ENCODE data around the gene ETV4. TPM values are rescaled to one million over a fixed set of nuclear protein-coding genes. Genes with fewer than 3 reads are reported as not detected.

Gene ETV4
- 10 to 100 TPM; 32.7 to 41.2 (median 37.2) TPM for polyA plus RNA-seq (ENCODE audit: insufficient read length in 4 of 4)

DNA sequence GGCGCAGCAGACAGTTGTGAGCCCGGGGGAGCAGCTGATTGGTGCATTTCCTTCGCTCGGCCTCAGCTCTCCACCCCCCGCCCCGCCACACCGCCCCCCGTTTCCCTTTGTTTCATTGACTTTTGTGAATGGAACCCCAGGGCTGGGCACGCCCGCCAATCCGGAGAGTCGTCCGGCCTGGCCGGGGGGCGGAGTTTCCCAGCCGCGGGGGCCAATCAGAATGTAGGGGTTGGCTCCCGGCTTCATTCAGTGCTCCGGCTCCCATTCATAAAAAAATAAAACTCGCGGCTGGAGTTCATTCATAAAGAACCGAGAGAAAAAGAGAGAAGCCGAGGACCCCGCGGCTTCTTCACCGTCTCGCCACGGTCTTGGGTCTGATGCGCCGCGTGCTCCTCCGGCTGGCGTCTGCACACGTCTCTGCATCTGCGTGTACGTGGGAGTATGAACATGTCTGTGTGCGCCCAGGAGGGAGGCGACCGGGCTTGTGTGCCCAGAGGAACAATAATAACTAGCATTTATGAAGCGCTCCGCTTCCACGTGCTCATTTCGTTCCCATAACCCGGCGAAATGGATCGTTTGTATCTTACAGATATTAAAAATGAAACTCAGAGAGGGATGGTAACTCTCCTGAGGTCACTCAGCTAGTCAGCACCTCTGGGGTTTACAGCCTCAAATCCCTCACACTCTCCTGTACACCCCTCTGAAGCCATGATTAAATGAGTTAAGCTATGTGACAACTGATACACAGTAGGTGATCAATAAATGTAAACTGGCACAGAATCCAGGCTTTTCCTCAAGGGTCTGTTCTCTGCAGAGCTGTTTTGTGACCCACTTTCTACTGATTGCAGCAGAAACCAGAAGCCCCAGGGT lies at the start of gene ETV4:
ETV4 (minus strand) TSS at position 22 of the 870 bp plus-strand sequence. CDS start 723 bp downstream, outside the sequence.
- DNase-seq (ENCODE audit: low read depth in 4 of 4, low spot score in 3 of 4), result peak; percentile 76 to 85 (median 82)

DNA sequence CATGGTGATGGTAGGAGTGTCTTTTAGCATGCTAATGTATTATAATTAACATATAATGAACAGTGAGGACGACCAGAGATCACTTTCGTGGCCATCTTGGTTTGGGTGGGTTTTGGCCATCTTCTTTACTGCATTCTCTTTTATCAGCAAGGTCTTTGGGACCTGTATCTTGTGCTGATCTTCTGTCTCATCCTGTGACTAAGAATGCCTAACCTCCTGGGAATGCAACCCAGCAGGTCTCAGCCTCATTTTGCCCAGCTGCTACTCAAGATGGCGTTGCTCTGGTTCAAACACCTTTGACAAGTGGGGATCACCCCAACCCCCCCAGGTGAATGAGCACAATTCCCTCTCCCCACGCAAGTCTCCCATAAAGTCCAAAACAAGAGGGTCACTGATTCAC lies 49.3 kb upstream of the ETV4 start:
- no peak for DNase-seq (ENCODE audit: low read depth in 4 of 4, low spot score in 3 of 4)

DNA sequence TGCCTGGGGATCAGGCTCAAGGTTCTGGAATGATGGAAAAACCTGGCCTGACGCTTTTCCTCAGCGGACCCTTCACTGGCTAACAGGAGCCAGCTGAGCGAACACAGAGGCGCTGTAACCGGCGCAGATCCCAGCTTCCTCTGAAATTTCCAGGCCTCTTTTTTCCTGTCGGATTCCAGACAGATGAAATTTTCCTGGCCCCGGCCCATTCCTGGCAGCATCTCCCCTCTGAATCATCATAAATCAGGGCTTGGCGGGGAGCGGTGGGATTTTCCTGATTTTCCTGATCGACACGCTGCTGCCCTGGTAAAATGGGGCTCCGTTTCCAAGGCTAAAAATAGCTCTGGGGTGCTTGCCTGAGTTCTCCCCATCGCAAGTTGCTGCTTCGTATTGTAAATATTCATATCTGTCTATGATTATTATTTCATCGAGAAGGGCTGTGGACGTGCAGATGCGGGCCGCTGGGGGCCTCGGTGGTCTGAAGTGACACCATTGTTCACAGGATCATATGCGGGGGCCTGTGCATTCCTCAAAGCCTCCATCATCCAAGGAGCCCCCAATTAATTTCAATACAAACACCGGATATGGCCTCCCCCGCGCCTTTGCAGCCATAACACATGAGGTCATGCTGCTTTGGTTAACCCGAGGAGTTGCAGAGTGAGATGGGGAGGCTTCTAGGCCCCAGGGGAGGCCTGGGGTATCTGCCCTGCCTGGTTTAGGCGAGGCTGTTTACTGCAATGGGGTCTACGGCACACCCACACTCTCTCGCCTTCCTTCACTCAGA lies 45.8 kb upstream of the ETV4 start:
- DNase-seq (ENCODE audit: low read depth in 4 of 4, low spot score in 3 of 4), result peak in 1 of 4 donors; percentile 49

DNA sequence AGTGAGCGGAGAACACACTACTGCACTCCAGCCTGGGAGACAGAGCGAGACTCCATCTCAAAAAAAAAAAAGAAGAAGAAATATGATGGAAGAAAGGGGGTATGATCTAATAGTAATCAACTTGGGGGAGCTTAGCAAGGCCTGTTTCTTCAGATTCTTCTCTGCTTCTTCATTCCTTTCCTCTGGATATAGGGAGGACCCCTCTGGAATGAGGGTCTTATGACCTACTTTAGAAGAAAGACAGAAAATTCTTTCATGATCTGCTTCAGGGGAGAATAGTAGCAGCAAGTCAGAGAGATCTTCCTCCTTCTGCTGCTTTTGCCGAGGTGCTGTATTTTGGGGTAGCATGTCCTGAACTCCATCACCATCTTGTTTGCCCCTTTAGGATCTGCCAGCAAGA lies 44.9 kb upstream of the ETV4 start:
- no peak for DNase-seq (ENCODE audit: low read depth in 4 of 4, low spot score in 3 of 4)

DNA sequence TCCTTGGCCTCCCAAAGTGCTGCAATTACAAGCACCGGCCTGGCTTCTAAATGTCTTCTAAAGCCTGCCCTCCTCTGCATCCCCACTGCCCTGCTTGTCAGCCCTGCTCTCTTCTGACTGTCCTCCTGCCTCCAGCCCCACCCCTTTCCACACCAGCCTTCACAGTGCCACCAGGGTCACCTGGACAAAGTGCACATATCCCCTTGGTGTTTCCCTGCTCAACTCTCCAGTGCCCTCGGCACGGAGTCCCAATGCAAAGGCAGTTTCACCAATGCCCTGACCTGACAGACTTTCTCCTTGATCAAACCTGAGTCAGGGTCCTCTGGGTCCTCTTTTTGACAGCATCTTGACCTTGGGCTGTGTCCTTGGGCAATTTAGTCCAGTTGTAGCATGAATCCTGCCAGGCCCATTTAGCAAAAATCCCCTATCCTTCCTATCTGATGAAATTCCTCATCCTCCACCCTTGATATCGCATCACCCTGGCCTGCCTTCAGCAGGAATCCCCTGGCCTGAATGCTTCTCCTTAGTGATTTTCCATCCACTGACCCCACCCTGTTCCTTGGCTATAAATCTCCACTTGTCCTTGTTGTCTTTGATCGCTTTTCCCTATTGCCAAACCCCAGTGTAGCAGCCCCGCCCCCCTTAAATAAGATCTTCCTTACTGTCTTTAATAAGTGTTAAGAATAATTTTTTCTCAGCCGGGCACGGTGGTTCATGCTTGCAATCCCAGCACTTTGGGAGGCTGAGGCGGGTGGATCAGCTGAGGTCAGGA lies 42.7 kb upstream of the ETV4 start:
- DNase-seq (ENCODE audit: low read depth in 4 of 4, low spot score in 3 of 4), result no peak

DNA sequence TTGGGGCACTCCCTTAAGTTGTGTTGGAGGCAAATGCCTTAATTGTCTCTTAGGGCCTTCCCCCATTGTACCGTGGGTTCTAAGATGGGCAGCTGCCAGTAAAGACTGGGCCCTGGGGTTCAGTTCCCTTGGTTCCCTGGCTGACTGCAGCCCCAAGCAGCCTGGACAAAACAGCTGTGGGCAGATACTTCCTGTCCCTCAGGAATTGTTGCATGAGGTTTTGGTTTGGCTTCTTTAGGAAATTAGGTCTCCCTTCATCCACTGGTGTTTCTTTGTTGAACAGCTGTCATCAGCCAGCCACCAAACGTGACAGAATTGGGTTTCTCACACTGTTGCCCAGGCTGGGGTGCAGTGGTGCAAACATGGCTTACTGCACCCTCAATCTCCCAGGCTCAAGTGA lies 42.0 kb upstream of the ETV4 start:
- DNase-seq (ENCODE audit: low read depth in 4 of 4, low spot score in 3 of 4), result no peak

DNA sequence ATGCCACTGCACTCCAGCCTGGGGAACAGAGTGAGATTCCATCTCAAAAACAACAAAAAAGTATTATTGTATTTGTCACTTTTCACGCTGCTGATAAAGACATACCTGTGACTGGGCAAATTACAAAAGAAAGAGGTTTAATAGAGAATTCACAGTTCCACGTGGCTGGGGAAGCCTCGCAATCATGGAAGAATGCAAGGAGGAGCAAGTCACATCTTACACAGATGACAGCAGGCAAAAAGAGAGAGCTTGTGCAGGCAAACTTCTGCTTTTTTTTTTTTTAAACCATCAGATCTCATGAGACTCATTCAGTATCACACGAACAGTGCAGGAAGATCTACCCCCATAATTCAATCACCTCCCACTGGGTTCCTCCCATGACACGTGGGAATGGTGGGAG lies 41.5 kb upstream of the ETV4 start:
- no peak for DNase-seq (ENCODE audit: low read depth in 4 of 4, low spot score in 3 of 4)

DNA sequence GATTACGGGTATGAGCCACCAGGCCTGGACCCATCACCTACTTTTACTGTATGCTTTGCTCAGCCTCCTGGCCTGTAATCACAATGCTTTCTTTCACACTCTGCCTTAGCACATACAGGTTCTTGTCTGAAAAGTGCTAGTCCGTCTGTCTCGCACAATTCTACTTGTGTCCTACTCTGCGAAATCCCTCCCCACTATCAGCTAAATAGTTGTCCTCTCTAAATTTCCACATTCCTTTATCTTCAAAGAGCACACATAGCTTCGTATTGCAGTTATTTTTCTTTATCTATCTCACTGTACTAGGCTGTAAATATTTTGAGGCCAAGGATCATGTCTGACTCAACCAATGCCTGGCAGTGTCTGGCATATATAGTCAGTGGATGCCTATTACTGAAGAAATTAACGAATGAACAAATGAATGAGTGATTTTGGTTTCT lies 38.5 kb upstream of the ETV4 start:
- no peak for DNase-seq (ENCODE audit: low read depth in 4 of 4, low spot score in 3 of 4)

DNA sequence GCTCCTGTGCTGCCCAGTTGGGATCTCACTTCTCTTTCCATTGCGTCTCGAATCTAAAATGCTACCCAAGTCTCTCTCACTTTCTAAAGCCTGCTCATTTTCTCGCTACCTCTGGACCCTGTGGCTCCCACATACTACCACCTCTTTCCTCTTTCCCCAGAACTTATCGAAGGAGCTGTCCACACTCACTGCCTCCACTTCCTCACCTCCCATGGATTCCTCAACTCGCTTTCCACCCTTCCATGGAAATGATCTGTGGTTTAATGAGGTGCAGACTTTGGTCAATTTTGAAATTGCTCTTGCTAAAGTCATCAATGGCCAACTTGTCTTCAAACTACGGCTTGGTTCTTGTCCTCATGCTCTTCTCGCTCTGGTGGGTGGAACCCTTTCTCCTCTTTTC lies 37.2 kb upstream of the ETV4 start:
- DNase-seq (ENCODE audit: low read depth in 4 of 4, low spot score in 3 of 4), result no peak

DNA sequence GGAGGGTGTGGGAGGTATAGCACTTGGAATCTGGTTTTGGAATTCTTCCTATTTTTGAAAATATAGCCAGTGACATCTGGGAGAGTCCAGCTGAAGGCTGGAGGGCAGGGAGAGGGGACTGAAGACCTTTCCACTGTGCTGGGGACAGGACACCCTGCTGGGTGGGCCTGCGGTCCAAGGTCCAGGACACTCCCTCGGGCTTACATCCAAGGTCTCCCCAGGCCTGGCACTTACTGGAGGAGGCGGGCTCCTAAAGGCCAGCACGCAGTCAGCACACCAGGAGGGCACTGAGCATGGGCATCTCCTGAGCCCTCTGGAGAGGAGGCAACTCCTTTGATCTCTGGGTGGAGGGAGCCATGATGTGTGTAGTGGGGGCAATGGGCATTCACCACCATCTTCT lies 35.5 kb upstream of the ETV4 start:
- DNase-seq (ENCODE audit: low read depth in 4 of 4, low spot score in 3 of 4), result no peak

DNA sequence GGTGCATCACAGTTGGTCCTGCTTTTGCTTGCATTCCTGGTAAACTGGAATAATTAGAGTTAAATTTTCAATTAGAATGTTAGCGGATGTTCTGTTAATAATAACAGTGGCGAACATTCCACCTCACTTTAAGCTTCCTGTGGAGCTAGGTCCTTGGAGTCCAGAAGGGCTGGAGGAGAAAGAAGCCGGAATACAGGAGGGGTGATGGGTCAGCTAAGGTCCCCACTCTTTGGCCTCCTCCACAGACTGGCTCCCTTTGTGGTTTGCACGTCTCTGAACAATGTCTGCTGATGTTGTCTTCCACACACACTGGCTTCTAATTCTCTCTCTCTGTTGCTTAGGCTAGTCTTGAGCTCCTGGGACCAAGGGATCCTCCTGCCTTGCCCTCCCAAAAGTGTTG lies 35.0 kb upstream of the ETV4 start:
- no peak for DNase-seq (ENCODE audit: low read depth in 4 of 4, low spot score in 3 of 4)

DNA sequence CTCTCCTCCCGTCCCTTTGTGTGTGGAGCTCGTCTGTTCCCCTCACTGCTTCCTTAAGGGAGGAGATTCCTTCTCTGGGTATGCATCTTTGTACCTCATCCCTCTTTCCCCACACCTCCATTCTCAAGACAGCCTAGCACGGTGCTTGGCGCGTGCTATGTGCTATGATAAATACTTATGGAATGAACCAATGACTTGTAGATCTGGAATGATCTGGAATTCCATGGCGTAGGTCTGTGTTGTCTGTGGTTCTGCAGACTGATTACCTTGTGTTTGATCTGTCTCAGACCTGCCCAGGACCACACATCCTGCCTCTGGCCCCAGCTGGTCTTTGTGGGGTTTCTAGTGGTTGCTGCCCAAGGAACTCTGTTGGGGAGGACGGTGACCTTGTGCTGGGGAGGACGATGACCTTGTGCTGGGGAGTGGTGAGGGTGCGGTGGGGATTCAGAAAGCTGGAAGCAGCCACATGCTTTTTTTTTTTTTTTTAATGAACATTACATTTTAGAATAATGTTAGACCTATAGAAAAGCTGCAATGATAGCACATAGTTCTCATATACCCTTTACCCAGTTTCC lies 33.5 kb upstream of the ETV4 start:
- DNase-seq (ENCODE audit: low read depth in 4 of 4, low spot score in 3 of 4), result no peak

DNA sequence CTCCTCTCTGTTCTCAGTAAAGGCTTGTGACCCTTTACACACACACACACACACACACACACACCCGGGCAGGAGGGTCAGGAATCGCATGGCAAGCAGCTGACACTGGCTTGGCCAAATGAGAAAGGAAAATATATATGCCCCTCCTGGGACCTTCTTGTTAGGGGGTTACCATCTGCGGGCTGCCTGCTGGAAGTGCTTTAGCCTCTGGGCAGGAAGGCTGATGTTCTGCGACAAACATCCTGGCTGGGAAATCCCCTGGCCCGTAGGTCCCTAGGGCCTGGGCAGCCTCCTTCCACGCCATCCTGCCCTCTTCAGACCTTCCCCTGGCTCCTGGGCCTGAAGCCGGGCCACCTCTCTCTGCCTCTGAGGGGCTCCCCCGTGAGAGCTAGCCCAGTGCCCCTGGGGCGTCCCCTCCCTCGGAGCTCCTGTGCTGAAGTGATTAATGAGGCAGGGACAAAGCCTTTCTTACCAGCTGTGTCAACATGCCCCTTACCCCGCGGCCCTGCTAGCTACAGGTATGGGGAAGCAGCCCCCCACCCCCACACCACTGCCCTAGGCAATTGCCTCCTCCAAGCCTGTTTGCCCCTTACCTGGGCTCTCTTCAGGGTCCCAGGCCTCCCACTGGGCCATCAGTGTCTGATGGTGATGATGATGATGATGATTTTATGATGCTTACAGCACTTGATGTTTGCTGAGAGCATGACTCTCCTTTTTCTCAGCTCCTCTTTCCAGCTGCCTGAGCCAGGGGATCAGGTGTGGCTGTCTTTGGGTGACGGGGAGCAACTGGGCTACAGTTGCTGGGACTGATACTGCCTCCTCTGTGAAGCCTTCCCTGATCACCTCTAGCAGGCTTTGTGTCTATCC lies 32.8 kb upstream of the ETV4 start:
- DNase-seq (ENCODE audit: low read depth in 4 of 4, low spot score in 3 of 4), result no peak

DNA sequence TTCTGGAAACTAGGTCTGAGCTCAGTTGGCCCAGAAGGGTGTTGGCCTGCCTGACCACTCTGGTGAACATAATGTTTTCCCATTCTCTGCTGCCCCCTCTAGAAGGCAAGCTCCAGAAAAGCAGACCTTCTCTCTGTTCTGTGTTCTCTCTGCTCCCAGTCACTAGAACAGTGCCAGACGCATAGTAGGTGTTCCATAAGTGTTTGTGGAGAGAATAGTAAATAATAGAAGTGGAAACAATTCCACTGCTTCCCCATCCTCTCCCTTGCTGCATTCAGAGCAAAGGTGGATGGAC lies 32.2 kb upstream of the ETV4 start:
- DNase-seq (ENCODE audit: low read depth in 4 of 4, low spot score in 3 of 4), result no peak

DNA sequence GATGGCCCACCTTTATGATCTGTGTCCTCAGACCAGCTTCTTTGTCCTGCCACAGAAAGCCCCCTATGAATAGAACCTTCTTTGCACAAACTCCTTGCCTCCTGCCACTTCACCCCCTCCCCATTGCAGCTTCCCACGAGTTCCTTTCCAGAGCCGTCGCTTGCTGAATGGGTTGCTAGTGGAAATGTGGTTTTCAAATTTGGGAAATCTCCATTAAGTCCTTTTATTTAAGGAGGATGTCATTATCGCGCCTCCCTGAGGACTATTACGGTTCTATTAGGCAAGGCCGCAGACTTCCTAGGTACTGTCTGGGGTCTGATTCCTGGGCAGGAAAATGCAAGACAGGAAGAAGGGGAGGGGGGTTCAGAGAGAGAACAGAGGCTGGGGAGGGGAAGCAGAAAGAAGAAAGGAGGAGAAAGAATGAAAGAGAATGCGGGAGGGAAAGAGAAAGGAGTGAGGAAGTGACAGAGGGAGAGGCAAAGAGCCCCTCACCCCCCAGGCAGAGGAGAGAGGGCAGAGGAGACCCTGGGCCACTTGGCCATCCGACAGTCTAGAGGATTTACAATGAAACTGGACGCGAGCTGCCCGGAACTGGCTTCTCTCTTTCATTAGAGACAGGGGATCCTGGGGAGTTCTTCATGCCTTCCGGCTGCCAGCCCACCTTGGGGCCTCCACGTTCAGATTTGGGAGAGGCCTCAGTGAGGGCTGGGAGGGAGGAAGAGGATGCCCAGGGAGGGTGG lies 31.7 kb upstream of the ETV4 start:
- DNase-seq (ENCODE audit: low read depth in 4 of 4, low spot score in 3 of 4), result no peak

DNA sequence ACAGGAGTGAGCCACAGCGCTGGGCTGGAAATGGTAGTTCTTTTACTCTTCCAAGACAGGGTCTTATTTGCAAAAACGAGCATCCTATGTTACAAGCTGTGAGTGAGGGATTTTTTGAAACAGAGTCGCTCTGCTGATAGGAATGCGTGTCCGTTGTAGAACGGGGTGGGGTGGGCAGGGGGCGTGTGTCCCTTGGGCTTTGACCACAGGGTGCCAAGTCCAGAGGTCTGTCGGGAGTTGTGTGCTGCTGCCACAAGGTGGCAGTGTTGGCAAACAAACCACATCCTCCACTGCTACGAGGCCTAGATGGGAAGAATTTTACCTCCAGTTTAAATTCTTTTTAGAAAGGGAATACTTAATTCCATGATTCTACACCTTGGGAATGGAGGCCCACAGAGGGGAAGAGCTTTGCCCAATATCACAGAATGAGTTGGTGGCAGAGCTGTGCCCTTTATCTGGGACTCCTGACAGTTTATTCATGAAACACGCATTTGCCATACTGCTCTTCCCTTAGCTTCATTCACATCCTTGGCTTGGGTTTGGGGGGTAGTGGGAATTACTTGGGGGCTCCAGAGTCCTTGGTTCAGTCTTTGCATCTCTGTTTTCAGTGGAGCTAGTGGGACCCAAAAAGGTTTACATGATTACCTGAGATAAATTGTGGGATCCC lies 30.6 kb upstream of the ETV4 start:
- peak in 3 of 4 donors; percentile 76 to 83 (median 83) for DNase-seq (ENCODE audit: low read depth in 4 of 4, low spot score in 3 of 4)

DNA sequence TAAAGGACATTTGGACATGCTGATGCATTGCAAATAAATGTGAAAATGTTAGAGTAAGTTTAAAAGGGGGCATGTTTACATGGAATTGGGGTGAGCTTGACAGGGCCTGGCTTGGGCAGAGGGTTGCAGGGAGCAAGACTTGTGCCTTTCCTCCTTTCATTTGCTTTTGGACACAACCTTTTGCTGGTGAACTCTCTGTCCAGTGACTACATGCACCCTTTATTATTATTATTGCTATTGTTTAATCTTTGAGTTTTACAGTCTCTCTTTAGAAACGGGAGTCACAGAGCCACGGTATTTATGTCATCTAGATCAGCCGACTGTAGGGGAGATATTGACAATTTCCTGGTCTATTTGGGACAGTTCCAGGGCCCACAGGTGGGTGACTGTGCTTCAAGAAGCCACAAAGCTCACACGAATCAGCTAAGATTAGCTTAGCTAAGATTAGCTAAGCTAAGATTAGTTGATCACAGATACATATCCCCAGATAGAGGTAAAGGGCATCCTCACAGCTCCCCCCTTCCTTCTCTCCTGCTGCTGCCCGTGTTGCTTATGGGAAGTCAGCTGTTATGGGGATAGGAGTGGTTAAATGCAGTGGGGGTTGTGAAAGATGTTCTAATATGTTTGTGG lies 28.9 kb upstream of the ETV4 start:
- no peak for DNase-seq (ENCODE audit: low read depth in 4 of 4, low spot score in 3 of 4)

DNA sequence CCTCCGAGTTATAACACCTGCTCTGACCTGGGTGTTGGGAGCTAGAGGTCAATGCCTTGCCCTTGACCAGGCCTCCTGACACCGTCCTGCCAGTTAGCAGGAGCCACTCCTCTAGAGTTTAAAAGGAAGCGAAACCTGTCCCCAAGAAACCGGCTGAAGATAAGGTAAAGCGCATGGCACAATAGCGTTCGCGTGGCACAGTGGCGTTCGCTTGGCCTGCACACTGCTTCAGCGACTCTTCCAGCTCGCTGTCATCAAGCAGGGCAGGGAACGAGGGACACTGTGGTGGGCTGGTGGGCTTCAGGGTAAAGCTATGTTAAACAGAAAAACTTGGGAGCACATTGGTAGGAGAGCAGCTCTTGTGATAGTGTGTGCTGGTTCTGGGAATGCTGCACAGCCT lies 28.2 kb upstream of the ETV4 start:
- DNase-seq (ENCODE audit: low read depth in 4 of 4, low spot score in 3 of 4), result no peak
